Smooth muscle cell (in vitro differentiated cells): ENCODE measurements around the gene HCN3. TPM values are rescaled to one million over a fixed set of nuclear protein-coding genes. Genes with fewer than 3 reads are reported as not detected.

Experiments used
- DNase-seq: peaks from one replicate; lab custom pipeline; 2025; ENCODE audit not compliant: unreplicated experiment; lab: John Stamatoyannopoulos, UW
- H2AFZ ChIP-seq: fragments of 200-600 bp; sonication (generic); 2 replicates; pipeline ENCODE4 v1.6.0; 2016; ENCODE audit warnings: antibody characterized with exemption, low read depth, mild to moderate bottlenecking
- H3F3A ChIP-seq: fragments of 200-600 bp; sonication (generic); 2 replicates; pipeline ENCODE4 v1.6.0; 2017; ENCODE audit warnings: antibody characterized with exemption, low read depth
- H3K27ac ChIP-seq: fragments of 200-600 bp; sonication (generic); 2 replicates; pipeline ENCODE4 v1.5.1; 2016; ENCODE audit warnings: low read depth, mild to moderate bottlenecking
- H3K27me3 ChIP-seq: fragments of 200-600 bp; sonication (generic); 2 replicates; pipeline ENCODE4 v1.6.1; 2016; ENCODE audit warnings: low read depth, mild to moderate bottlenecking
- H3K36me3 ChIP-seq: fragments of 200-600 bp; sonication (generic); 2 replicates; pipeline ENCODE4 v1.5.1; 2016; ENCODE audit warnings: low read depth
- H3K4me1 ChIP-seq: fragments of 200-600 bp; sonication (generic); 2 replicates; pipeline ENCODE4 v1.5.1; 2016; ENCODE audit warnings: low read depth
- H3K4me2 ChIP-seq: fragments of 200-600 bp; sonication (generic); 2 replicates; pipeline ENCODE4 v1.6.0; 2016; ENCODE audit warnings: mild to moderate bottlenecking
- H3K4me3 ChIP-seq: fragments of 200-600 bp; sonication (generic); 2 replicates; pipeline ENCODE4 v1.5.1; 2016; ENCODE audit warnings: mild to moderate bottlenecking
- H3K79me2 ChIP-seq: fragments of 200-600 bp; sonication (generic); 2 replicates; pipeline ENCODE4 v1.6.0; 2016; ENCODE audit warnings: low read depth, mild to moderate bottlenecking
- H3K9ac ChIP-seq: fragments of 200-600 bp; sonication (generic); 2 replicates; pipeline ENCODE4 v1.6.0; 2016; ENCODE audit warnings: low read depth
- H3K9me3 ChIP-seq: fragments of 200-600 bp; sonication (generic); replicated peaks from 2 replicates; pipeline ENCODE4 v1.5.1; 2016; ENCODE audit warnings: low read depth
- H4K20me1 ChIP-seq: fragments of 200-600 bp; sonication (generic); 2 replicates; pipeline ENCODE4 v1.6.0; 2016; ENCODE audit warnings: low read depth
- CTCF ChIP-seq: fragments of 200-600 bp; sonication (generic); IDR thresholded peaks from 2 replicates; pipeline ENCODE4 v1.5.1; 2017; ENCODE audit warnings: borderline replicate concordance, mild to moderate bottlenecking, antibody characterized with exemption; ENCODE audit not compliant: insufficient read depth, poor library complexity, severe bottlenecking
- WGBS: methylation state at CpG from one replicate; pipeline ENCODE4 v1.1.7; 2016; ENCODE audit warnings: low lambda C conversion rate; 5-methylcytosine and 5-hydroxymethylcytosine counted together
- polyA plus RNA-seq: library from polyadenylated mRNA; unstranded; fragments of >200 nt; fragmentation: Nextera tagmentation; extraction: Ambion mirVana; gene quantifications from 2 replicates; pipeline ENCODE4 v1.2.1, GENCODE V29; 2016
- total RNA-seq: library from RNA; depleted of rRNA; stranded (reverse); fragments of >200 nt; gene quantifications from 2 replicates; pipeline ENCODE4 v1.2.3, GENCODE V29; 2014

The HCN3 gene
- total and polyA plus RNA-seq, 2 experiments from 2014 or later = 0.49 to 1.2 TPM

- Histone ChIP-seq H3K4me1 (no peaks in the 10 kb centered on the region), H3K36me3 (no peaks in the 10 kb centered on the region), H3F3A (no peaks in the 10 kb centered on the region), H3K4me3 (no peak overlapping the region), H2AFZ (no peak overlapping the region), H3K9ac (no peak overlapping the region), H3K27ac (no peak overlapping the region), H3K9me3 (no peaks in the 10 kb centered on the region), H4K20me1 (no peaks in the 10 kb centered on the region), H3K27me3 (peaks cover 17% of the 10 kb centered on the region), H3K4me2 (no peak overlapping the region), H3K79me2 (no peaks in the 10 kb centered on the region)
- TF ChIP-seq CTCF = no peak
- no peak for DNase-seq
- 94% methylated on average over 9 of the region's 9 CpGs for WGBS
Measured at GRCh38 chr1:155300553-155301329, 23.5 kb downstream of the HCN3 start.

GRCh38 chr1:155301342-155301841 lies 24.1 kb downstream of the HCN3 start, which contains the start of gene PKLR:
Gene PKLR (minus strand): TSS chr1:155301438. CDS start chr1:155301395, 43 bp downstream.
- 89% methylated on average over 5 of the region's 5 CpGs for whole genome bisulfite sequencing

GRCh38 chr1:155304558-155305063 lies 27.3 kb downstream of the HCN3 start:
- H2AFZ ChIP-seq = no peak overlapping the region
- WGBS = 94% methylated on average over 11 of the region's 11 CpGs
- no peak for TF ChIP-seq CTCF

More at GRCh38 chr1:155301342-155301841, 24.1 kb downstream of the HCN3 start, which contains the start of gene PKLR:
- H3K4me3 ChIP-seq = no peak within 1 kb of the TSS
- H3K36me3 ChIP-seq = no peaks in the 10 kb centered on the region
- no peaks in the 10 kb centered on the region for H4K20me1 ChIP-seq
- H3K79me2 ChIP-seq = no peaks in the 10 kb centered on the region
- H3K27ac ChIP-seq = no peak within 1 kb of the TSS
- peaks cover 10% of the 10 kb centered on the region for H3K27me3 ChIP-seq
- no peak within 1 kb of the TSS for H2AFZ ChIP-seq
- TF ChIP-seq CTCF = no peak
- DNase-seq = no peak
- no peaks in the 10 kb centered on the region for H3K4me1 ChIP-seq
- H3F3A ChIP-seq = no peaks in the 10 kb centered on the region
- H3K4me2 ChIP-seq = no peak within 1 kb of the TSS
- no peak within 1 kb of the TSS for H3K9ac ChIP-seq
- H3K9me3 ChIP-seq = no peaks in the 10 kb centered on the region

More at GRCh38 chr1:155304558-155305063, 27.3 kb downstream of the HCN3 start:
- DNase-seq = no peak
- H3K4me1 ChIP-seq = peaks cover 1% of the 10 kb centered on the region
- peaks cover 9% of the 10 kb centered on the region for H3K79me2 ChIP-seq
- no peak overlapping the region for H3K4me2 ChIP-seq
- H3K4me3 ChIP-seq = no peak overlapping the region
- no peaks in the 10 kb centered on the region for H3K9me3 ChIP-seq
- H3F3A ChIP-seq = peaks cover 6% of the 10 kb centered on the region
- H3K27ac ChIP-seq = no peak overlapping the region
- no peaks in the 10 kb centered on the region for H3K36me3 ChIP-seq
- H3K27me3 ChIP-seq = no peaks in the 10 kb centered on the region
- H3K9ac ChIP-seq = no peak overlapping the region
- no peaks in the 10 kb centered on the region for H4K20me1 ChIP-seq
